Astrocyte (in vitro differentiated cells and primary cell): ENCODE results near the gene TLE1. TPM values are rescaled to one million over a fixed set of nuclear protein-coding genes. Genes with fewer than 3 reads are reported as not detected.

Experiments used
- DNase-seq: peaks from one replicate; pipeline ENCODE4 v3.0.0-alpha.2; 2010; ENCODE audit warnings: low read depth
- FAIRE-seq: peaks from 2 replicates; lab custom pipeline; 2011; peaks lifted over from hg19 to GRCh38; lab: Jason Lieb, UNC
- H2AFZ ChIP-seq: 2 replicates; pipeline ENCODE4 v1.6.0; 2012; ENCODE audit warnings: low read depth, low read length, inconsistent platforms
- H3K27ac ChIP-seq: 2 replicates; pipeline ENCODE4 v1.5.1; 2011; ENCODE audit warnings: low read depth, low read length, inconsistent platforms
- H3K27me3 ChIP-seq: 2 replicates; pipeline ENCODE4 v1.6.0; 2011; ENCODE audit warnings: low read length, inconsistent platforms; ENCODE audit not compliant: insufficient read depth
- H3K36me3 ChIP-seq: 2 replicates; pipeline ENCODE4 v1.5.1; 2011; ENCODE audit warnings: low read length, inconsistent platforms; ENCODE audit not compliant: insufficient read depth
- H3K4me1 ChIP-seq: 2 replicates; pipeline ENCODE4 v1.5.1; 2011; ENCODE audit warnings: low read length, inconsistent platforms; ENCODE audit not compliant: insufficient read depth
- H3K4me2 ChIP-seq: 2 replicates; pipeline ENCODE4 v1.6.0; 2012; ENCODE audit warnings: low read length, inconsistent platforms
- H3K4me3 ChIP-seq: 2 replicates; pipeline ENCODE4 v1.5.1; 2011; ENCODE audit warnings: low read depth, mild to moderate bottlenecking, low read length, inconsistent platforms; ENCODE audit not compliant: insufficient read depth
- H3K79me2 ChIP-seq: 2 replicates; pipeline ENCODE4 v1.6.0; 2012; ENCODE audit warnings: mild to moderate bottlenecking, low read length, inconsistent platforms; ENCODE audit not compliant: insufficient read depth
- H3K9ac ChIP-seq: 2 replicates; pipeline ENCODE4 v1.6.0; 2012; ENCODE audit warnings: mild to moderate bottlenecking, low read length, inconsistent platforms
- H3K9me3 ChIP-seq: 2 replicates; pipeline ENCODE4 v1.5.1; 2012; ENCODE audit warnings: low read depth, mild to moderate bottlenecking, low read length, inconsistent platforms; ENCODE audit not compliant: insufficient read depth
- H4K20me1 ChIP-seq: 2 replicates; pipeline ENCODE4 v1.6.0; 2012; ENCODE audit warnings: low read length, inconsistent platforms; ENCODE audit not compliant: insufficient read depth
- H3K27ac Mint-ChIP-seq: one replicate; pipeline ENCODE4 v1.8.0; 2021; ENCODE audit warnings: mild to moderate bottlenecking, mixed read lengths; ENCODE audit not compliant: unreplicated experiment
- H3K27me3 Mint-ChIP-seq: one replicate; pipeline ENCODE4 v1.8.0; 2021; ENCODE audit warnings: low read depth, mixed read lengths; ENCODE audit not compliant: unreplicated experiment
- H3K36me3 Mint-ChIP-seq: one replicate; pipeline ENCODE4 v1.8.0; 2021; ENCODE audit warnings: low read depth, mixed read lengths; ENCODE audit not compliant: unreplicated experiment
- H3K4me1 Mint-ChIP-seq: one replicate; pipeline ENCODE4 v1.8.0; 2021; ENCODE audit warnings: low read depth, mixed read lengths; ENCODE audit not compliant: unreplicated experiment
- H3K4me3 Mint-ChIP-seq: one replicate; pipeline ENCODE4 v1.8.0; 2021; ENCODE audit warnings: mild to moderate bottlenecking, moderate library complexity, mixed read lengths; ENCODE audit not compliant: unreplicated experiment
- H3K9me3 Mint-ChIP-seq: one replicate; pipeline ENCODE4 v1.8.0; 2021; ENCODE audit warnings: mild to moderate bottlenecking, mixed read lengths; ENCODE audit not compliant: unreplicated experiment
- CTCF ChIP-seq: IDR thresholded peaks from 2 replicates; pipeline ENCODE4 v1.5.1; 2011; ENCODE audit warnings: low read depth, mild to moderate bottlenecking, inconsistent platforms, low read length, moderate library complexity; ENCODE audit not compliant: insufficient read depth
- EZH2 ChIP-seq: IDR thresholded peaks from 2 replicates; pipeline ENCODE4 v1.6.1; 2012; ENCODE audit warnings: mild to moderate bottlenecking, low read length, inconsistent platforms; ENCODE audit not compliant: insufficient read depth
- total RNA-seq: library from RNA; stranded (reverse); gene quantifications from 2 replicates; pipeline ENCODE4 v1.2.1, GENCODE V29; 2021

The TLE1 gene
- total RNA-seq, 1 donor from 2014 or later, result 29.6 TPM

GRCh38 chr9:81621118-81621517, 68.2 kb downstream of the TLE1 start:
- Histone ChIP-seq H3K4me3 (no peak overlapping the region), H3K36me3 (peaks cover 6% of the 10 kb centered on the region), H3K79me2 (no peaks in the 10 kb centered on the region), H3K4me1 (peaks cover 6% of the 10 kb centered on the region), H2AFZ (no peak overlapping the region), H4K20me1 (no peaks in the 10 kb centered on the region), H3K27me3 (no peaks in the 10 kb centered on the region), H3K9me3 (no peaks in the 10 kb centered on the region), H3K27ac (no peak overlapping the region), H3K4me2 (no peak overlapping the region), H3K9ac (no peak overlapping the region)
- DNase-seq (no peak), FAIRE-seq (no peak)
- Mint-ChIP-seq H3K9me3 (no peaks in the 10 kb centered on the region), H3K36me3 (peaks cover 9% of the 10 kb centered on the region), H3K27ac (no peak overlapping the region), H3K27me3 (no peaks in the 10 kb centered on the region), H3K4me3 (no peak overlapping the region), H3K4me1 (peaks cover 15% of the 10 kb centered on the region)
- no peak for TF ChIP-seq CTCF

DNA sequence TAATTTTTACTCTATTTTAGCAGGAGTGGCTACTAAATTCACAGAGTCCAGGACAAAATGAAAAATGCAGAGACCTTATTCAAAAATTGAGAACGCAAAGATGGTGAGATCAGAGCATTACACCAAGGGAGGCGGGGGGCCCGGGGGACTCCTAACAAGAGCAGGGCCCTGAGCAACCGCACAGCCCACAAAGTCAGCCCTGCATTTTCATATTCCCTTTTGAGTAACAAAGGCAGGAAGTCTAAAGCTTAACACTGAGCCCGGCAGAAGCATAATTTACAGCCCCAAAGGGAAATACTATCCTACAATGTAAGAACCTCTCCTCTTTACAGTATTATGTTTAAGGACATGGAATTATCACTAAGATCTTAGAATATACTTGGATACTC, 69.4 kb downstream of the TLE1 start:
- H3K4me1 Mint-ChIP-seq, result peaks cover 11% of the 10 kb centered on the region
- H3K27me3 Mint-ChIP-seq, result no peaks in the 10 kb centered on the region
- no peak overlapping the region for H3K4me3 Mint-ChIP-seq
- H3K4me3 ChIP-seq, result no peak overlapping the region
- TF ChIP-seq CTCF (no peak), EZH2 (no peak)
- H4K20me1 ChIP-seq, result no peaks in the 10 kb centered on the region
- no peaks in the 10 kb centered on the region for H3K79me2 ChIP-seq
- no peak for FAIRE-seq
- H3K27me3 ChIP-seq, result no peaks in the 10 kb centered on the region
- DNase-seq, result no peak
- H3K27ac ChIP-seq, result no peak overlapping the region
- peak overlapping the region; percentile 41 for H3K27ac Mint-ChIP-seq
- H3K36me3 Mint-ChIP-seq, result peaks cover 13% of the 10 kb centered on the region
- H3K9me3 Mint-ChIP-seq, result no peaks in the 10 kb centered on the region
- H3K9ac ChIP-seq, result no peak overlapping the region
- H3K36me3 ChIP-seq, result peaks cover 6% of the 10 kb centered on the region
- no peaks in the 10 kb centered on the region for H3K9me3 ChIP-seq
- H3K4me1 ChIP-seq, result peaks cover 3% of the 10 kb centered on the region
- no peak overlapping the region for H2AFZ ChIP-seq
- H3K4me2 ChIP-seq, result peak overlapping the region; percentile 39

GRCh38 chr9:81619353-81620001, 69.9 kb downstream of the TLE1 start:
- Histone ChIP-seq H3K4me3 (no peak overlapping the region), H3K79me2 (no peaks in the 10 kb centered on the region), H3K9me3 (no peaks in the 10 kb centered on the region), H3K4me2 (peak overlapping the region; percentile 39), H4K20me1 (no peaks in the 10 kb centered on the region), H3K9ac (no peak overlapping the region), H3K4me1 (peaks cover 3% of the 10 kb centered on the region), H3K27me3 (no peaks in the 10 kb centered on the region), H3K27ac (no peak overlapping the region), H2AFZ (no peak overlapping the region), H3K36me3 (peaks cover 6% of the 10 kb centered on the region)
- peak overlapping the region; percentile 41 for H3K27ac Mint-ChIP-seq
- no peaks in the 10 kb centered on the region for H3K27me3 Mint-ChIP-seq
- TF ChIP-seq CTCF (no peak), EZH2 (no peak)
- H3K36me3 Mint-ChIP-seq, result peaks cover 14% of the 10 kb centered on the region
- no peaks in the 10 kb centered on the region for H3K9me3 Mint-ChIP-seq
- peaks cover 11% of the 10 kb centered on the region for H3K4me1 Mint-ChIP-seq
- DNase-seq (peak; percentile 83), FAIRE-seq (no peak)
- no peak overlapping the region for H3K4me3 Mint-ChIP-seq
